IMR-90 (cell line): ENCODE measurements around the gene PGBD5. TPM values are rescaled to one million over a fixed set of nuclear protein-coding genes. Genes with fewer than 3 reads are reported as not detected.

Source experiments
- ATAC-seq: fragments of 200-7000 bp; cut with Tn5 transposase; 2 replicates; pipeline ENCODE4 v1.9.1; 2020; ENCODE audit warnings: low read depth, mild to moderate bottlenecking, moderate library complexity
- BruUV-seq: library from RNA; stranded (reverse); fragments of 400-500 nt; replicated peaks from 2 replicates; lab custom pipeline; 2021; lab: Mats Ljungman, UMichigan
- CTCF ChIA-PET: fragments of 300-600 bp; formaldehyde crosslinking; extraction: SDS; loops from one replicate; lab custom pipeline; 2021; ENCODE audit warnings: antibody characterized with exemption; lab: Yijun Ruan, JAX
- POLR2A ChIA-PET: fragments of 300-600 bp; sonication (Branson Sonifier 250); formaldehyde crosslinking; loops from one replicate; lab custom pipeline; 2022; ENCODE audit warnings: antibody characterized with exemption; ENCODE audit not compliant: unreplicated experiment; lab: Charles Lee
- DNase-seq: peaks from one replicate; pipeline ENCODE4 v3.0.0; 2013
- H2AFZ ChIP-seq: replicated peaks from 2 replicates; pipeline ENCODE3; 2013; ENCODE audit warnings: low read length, mild to moderate bottlenecking; ENCODE audit not compliant: poor library complexity
- H2AK5ac ChIP-seq: 2 replicates; pipeline ENCODE4 v1.6.1; 2013; ENCODE audit warnings: low read depth, low read length, inconsistent platforms
- H2AK9ac ChIP-seq: replicated peaks from 2 replicates; pipeline ENCODE3; 2013; ENCODE audit warnings: mild to moderate bottlenecking, low read depth, low read length, moderate library complexity; ENCODE audit not compliant: poor library complexity
- H2BK120ac ChIP-seq: 2 replicates; pipeline ENCODE4 v1.6.1; 2013; ENCODE audit warnings: low read depth, low read length, inconsistent platforms
- H2BK15ac ChIP-seq: 3 replicates; pipeline ENCODE4 v1.6.1; 2013; ENCODE audit warnings: low read depth, low read length, inconsistent platforms
- H2BK20ac ChIP-seq: 2 replicates; pipeline ENCODE4 v1.6.1; 2013; ENCODE audit warnings: low read depth, mild to moderate bottlenecking, inconsistent platforms, low read length, moderate library complexity
- H2BK5ac ChIP-seq: 2 replicates; pipeline ENCODE4 v1.6.1; 2013; ENCODE audit warnings: mild to moderate bottlenecking, low read depth, low read length, inconsistent platforms; ENCODE audit not compliant: poor library complexity, severe bottlenecking
- H3K14ac ChIP-seq: replicated peaks from 2 replicates; pipeline ENCODE4 v1.6.1; 2013; ENCODE audit warnings: low read depth, low read length, inconsistent platforms
- H3K18ac ChIP-seq: 2 replicates; pipeline ENCODE4 v1.6.1; 2013; ENCODE audit warnings: low read depth, low read length, control low read depth
- H3K23ac ChIP-seq: 2 replicates; pipeline ENCODE4 v1.6.1; 2013; ENCODE audit warnings: low read depth, low read length, inconsistent platforms
- H3K27ac ChIP-seq: 2 replicates; pipeline ENCODE4 v1.5.1; 2013; ENCODE audit warnings: mild to moderate bottlenecking, control low read depth, low read length; ENCODE audit not compliant: insufficient read depth
- H3K27me3 ChIP-seq: 2 replicates; pipeline ENCODE4 v1.6.1; 2013; ENCODE audit warnings: low read length; ENCODE audit not compliant: control insufficient read depth, insufficient read depth
- H3K36me3 ChIP-seq: 2 replicates; pipeline ENCODE4 v1.6.1; 2013; ENCODE audit warnings: low read length, mixed read lengths; ENCODE audit not compliant: control insufficient read depth, insufficient read depth
- H3K4ac ChIP-seq: 2 replicates; pipeline ENCODE4 v1.6.1; 2013; ENCODE audit warnings: low read depth, low read length, inconsistent platforms
- H3K4me1 ChIP-seq: 2 replicates; pipeline ENCODE4 v1.6.1; 2013; ENCODE audit warnings: low read length, mixed read lengths; ENCODE audit not compliant: control insufficient read depth, insufficient read depth
- H3K4me2 ChIP-seq: 2 replicates; pipeline ENCODE4 v1.6.1; 2013; ENCODE audit warnings: low read depth, mild to moderate bottlenecking, control low read depth, low read length, moderate library complexity
- H3K4me3 ChIP-seq: 2 replicates; pipeline ENCODE4 v1.5.1; 2013; ENCODE audit warnings: low read depth, mild to moderate bottlenecking, control low read depth, low read length, moderate library complexity; ENCODE audit not compliant: insufficient read depth
- H3K56ac ChIP-seq: 2 replicates; pipeline ENCODE4 v1.6.1; 2013; ENCODE audit warnings: low read length, inconsistent platforms; ENCODE audit not compliant: insufficient read depth; ENCODE audit errors: extremely low read depth
- H3K79me1 ChIP-seq, 2 experiments: 2 replicates each; pipeline ENCODE4 v1.6.1; 2013; ENCODE audit warnings: low read length in 2 of 2, inconsistent platforms in 1 of 2, low read depth in 1 of 2
- H3K9ac ChIP-seq: 2 replicates; pipeline ENCODE4 v1.6.1; 2013; ENCODE audit warnings: low read depth, low read length, control low read depth
- H3K9me1 ChIP-seq: 2 replicates; pipeline ENCODE4 v1.6.1; 2013; ENCODE audit warnings: low read length, inconsistent platforms; ENCODE audit not compliant: insufficient read depth
- H3K9me3 ChIP-seq: 2 replicates; pipeline ENCODE4 v1.6.1; 2013; ENCODE audit warnings: low read length; ENCODE audit not compliant: control insufficient read depth, insufficient read depth
- H4K20me1 ChIP-seq: 2 replicates; pipeline ENCODE4 v1.6.1; 2013; ENCODE audit warnings: low read length, inconsistent platforms; ENCODE audit not compliant: insufficient read depth
- H4K5ac ChIP-seq: 2 replicates; pipeline ENCODE4 v1.6.1; 2013; ENCODE audit warnings: mild to moderate bottlenecking, low read depth, low read length, control low read depth
- H4K8ac ChIP-seq, 2 experiments: 2 replicates each; pipeline ENCODE4 v1.6.1; 2013; ENCODE audit warnings: low read depth in 2 of 2, low read length in 2 of 2, control low read depth in 1 of 2, inconsistent platforms in 1 of 2
- H4K91ac ChIP-seq: 2 replicates; pipeline ENCODE4 v1.6.1; 2013; ENCODE audit warnings: low read depth, low read length, inconsistent platforms; ENCODE audit not compliant: insufficient read depth
- CEBPB ChIP-seq: IDR thresholded peaks from 2 replicates; pipeline ENCODE4 v1.6.1; 2012; ENCODE audit warnings: low read depth, low read length, improper control_type of control experiment
- CHD1 ChIP-seq: IDR thresholded peaks from 2 replicates; pipeline ENCODE4 v1.6.1; 2012; ENCODE audit warnings: low read depth, low read length, improper control_type of control experiment
- FOS ChIP-seq: fragments of 150-350 bp; IDR thresholded peaks from 2 replicates; pipeline ENCODE4 v1.6.1; 2016; ENCODE audit warnings: low read depth, low read length
- MAZ ChIP-seq: IDR thresholded peaks from 2 replicates; pipeline ENCODE4 v1.6.1; 2012; ENCODE audit warnings: low read depth, mild to moderate bottlenecking, low read length, improper control_type of control experiment, moderate library complexity, borderline replicate concordance
- NFE2L2 ChIP-seq: fragments of 150-350 bp; IDR thresholded peaks from 2 replicates; pipeline ENCODE4 v1.6.1; 2016; ENCODE audit warnings: low read depth, mild to moderate bottlenecking, low read length
- RAD21 ChIP-seq: IDR thresholded peaks from 2 replicates; pipeline ENCODE4 v1.6.1; 2012; ENCODE audit warnings: low read length, improper control_type of control experiment
- RCOR1 ChIP-seq: IDR thresholded peaks from 2 replicates; pipeline ENCODE4 v1.6.1; 2012; ENCODE audit warnings: mild to moderate bottlenecking, low read length, improper control_type of control experiment; ENCODE audit not compliant: insufficient replicate concordance
- RFX5 ChIP-seq: IDR thresholded peaks from 2 replicates; pipeline ENCODE4 v1.8.0; 2012; ENCODE audit warnings: low read depth, mild to moderate bottlenecking, low read length, moderate library complexity
- WGBS, 2 experiments: methylation state at CpG; one replicate each; pipeline versions ENCODE4 v1.1.5 to v1.1.7; 2013; ENCODE audit warnings: missing lambda C conversion rate in 2 of 2; ENCODE audit not compliant: insufficient read length in 1 of 2; ENCODE audit errors: extremely low coverage in 2 of 2; 5-methylcytosine and 5-hydroxymethylcytosine counted together
- dilution Hi-C: fragments of 300-500 bp; cut with HindIII; formaldehyde crosslinking; loops from one replicate; pipeline ENCODE4 v1.14.3; 2018; ENCODE audit warnings: low sequenced_read_pairs; ENCODE audit not compliant: unreplicated experiment
- in situ Hi-C: fragments of 300-500 bp; cut with MboI; formaldehyde crosslinking; loops from 3 replicates; pipeline ENCODE4 v1.14.3; 2019; ENCODE audit warnings: low sequenced_read_pairs, inconsistent platforms, mixed read lengths
- intact Hi-C: fragments of 100-400 bp; cut with micrococcal nuclease; formaldehyde crosslinking; loops from 2 replicates; pipeline ENCODE4 v1.10.0; 2022
- polyA plus RNA-seq, 3 experiments: library from polyadenylated mRNA; depleted of rRNA; stranded (reverse); fragments of >200 nt; gene quantifications; 2 replicates each; pipeline ENCODE4 v1.2.3, GENCODE V29; 2012; ENCODE audit warnings: low replicate concordance in 1 of 3
- total RNA-seq: library from RNA; depleted of rRNA; stranded (reverse); fragments of >200 nt; gene quantifications from 2 replicates; pipeline ENCODE4 v1.2.3, GENCODE V29; 2012
- TF ChIP-seq, protein P1 (sequence below): fragments of 150-350 bp; IDR thresholded peaks from 2 replicates; pipeline ENCODE4 v1.6.1; 2017; ENCODE audit warnings: mild to moderate bottlenecking, antibody characterized with exemption, low read length, low read depth
- TF ChIP-seq, protein P2 (sequence below): fragments of 150-350 bp; IDR thresholded peaks from 2 replicates; pipeline ENCODE4 v1.6.1; 2016; ENCODE audit warnings: low read depth, mild to moderate bottlenecking, low read length, moderate library complexity, borderline replicate concordance
- TF ChIP-seq, protein P3 (sequence below): conservative IDR thresholded peaks from 2 replicates; pipeline ENCODE4 v1.5.1; 2012; ENCODE audit warnings: mild to moderate bottlenecking, low read depth, low read length, improper control_type of control experiment

PGBD5 gene
- total and polyA plus RNA-seq, 2 of the 4 experiments (the other 2 are of a cell fraction): 0.18 to 0.36 TPM

DNA sequence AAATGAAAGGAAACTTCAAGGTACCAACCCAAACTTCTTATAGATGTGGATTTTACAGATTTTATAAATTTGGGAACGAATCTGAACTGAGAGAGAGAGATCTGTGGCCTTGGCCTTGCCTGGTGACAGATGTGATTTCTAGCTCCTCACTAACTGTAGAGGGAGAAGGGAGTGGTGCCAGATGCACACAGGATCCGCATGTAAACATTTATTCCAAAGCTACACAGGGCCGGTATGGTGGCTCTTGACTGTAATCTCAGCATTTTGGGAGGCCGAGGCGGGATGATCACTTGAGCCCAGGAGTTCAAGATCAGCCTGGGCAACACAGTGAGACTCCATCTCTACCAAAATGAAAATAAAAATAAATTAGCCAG lies 77.1 kb downstream of the PGBD5 start:
- H3K27me3 ChIP-seq: no peaks in the 10 kb centered on the region
- H4K5ac ChIP-seq: no peak overlapping the region
- ChIA-PET CTCF (interaction anchor here (0.7 kb wide), 1 partner anchor 553 kb away, joined by 3 read pairs; no protein-coding TSS in a partner anchor), POLR2A (no interaction called here)
- dilution Hi-C loops (no loop called here), in situ Hi-C loops (no loop called here), intact Hi-C loops (no loop called here)
- H2BK5ac ChIP-seq: no peak overlapping the region
- TF ChIP-seq, protein P1, sequence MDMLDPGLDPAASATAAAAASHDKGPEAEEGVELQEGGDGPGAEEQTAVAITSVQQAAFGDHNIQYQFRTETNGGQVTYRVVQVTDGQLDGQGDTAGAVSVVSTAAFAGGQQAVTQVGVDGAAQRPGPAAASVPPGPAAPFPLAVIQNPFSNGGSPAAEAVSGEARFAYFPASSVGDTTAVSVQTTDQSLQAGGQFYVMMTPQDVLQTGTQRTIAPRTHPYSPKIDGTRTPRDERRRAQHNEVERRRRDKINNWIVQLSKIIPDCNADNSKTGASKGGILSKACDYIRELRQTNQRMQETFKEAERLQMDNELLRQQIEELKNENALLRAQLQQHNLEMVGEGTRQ: no peak
- no peak for TF ChIP-seq RFX5
- no peak for TF ChIP-seq CHD1
- TF ChIP-seq RAD21: no peak
- TF ChIP-seq RCOR1: no peak
- no peak for TF ChIP-seq FOS
- TF ChIP-seq CEBPB: no peak
- TF ChIP-seq, protein P2, sequence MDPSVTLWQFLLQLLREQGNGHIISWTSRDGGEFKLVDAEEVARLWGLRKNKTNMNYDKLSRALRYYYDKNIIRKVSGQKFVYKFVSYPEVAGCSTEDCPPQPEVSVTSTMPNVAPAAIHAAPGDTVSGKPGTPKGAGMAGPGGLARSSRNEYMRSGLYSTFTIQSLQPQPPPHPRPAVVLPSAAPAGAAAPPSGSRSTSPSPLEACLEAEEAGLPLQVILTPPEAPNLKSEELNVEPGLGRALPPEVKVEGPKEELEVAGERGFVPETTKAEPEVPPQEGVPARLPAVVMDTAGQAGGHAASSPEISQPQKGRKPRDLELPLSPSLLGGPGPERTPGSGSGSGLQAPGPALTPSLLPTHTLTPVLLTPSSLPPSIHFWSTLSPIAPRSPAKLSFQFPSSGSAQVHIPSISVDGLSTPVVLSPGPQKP: no peak
- TF ChIP-seq, protein P3, sequence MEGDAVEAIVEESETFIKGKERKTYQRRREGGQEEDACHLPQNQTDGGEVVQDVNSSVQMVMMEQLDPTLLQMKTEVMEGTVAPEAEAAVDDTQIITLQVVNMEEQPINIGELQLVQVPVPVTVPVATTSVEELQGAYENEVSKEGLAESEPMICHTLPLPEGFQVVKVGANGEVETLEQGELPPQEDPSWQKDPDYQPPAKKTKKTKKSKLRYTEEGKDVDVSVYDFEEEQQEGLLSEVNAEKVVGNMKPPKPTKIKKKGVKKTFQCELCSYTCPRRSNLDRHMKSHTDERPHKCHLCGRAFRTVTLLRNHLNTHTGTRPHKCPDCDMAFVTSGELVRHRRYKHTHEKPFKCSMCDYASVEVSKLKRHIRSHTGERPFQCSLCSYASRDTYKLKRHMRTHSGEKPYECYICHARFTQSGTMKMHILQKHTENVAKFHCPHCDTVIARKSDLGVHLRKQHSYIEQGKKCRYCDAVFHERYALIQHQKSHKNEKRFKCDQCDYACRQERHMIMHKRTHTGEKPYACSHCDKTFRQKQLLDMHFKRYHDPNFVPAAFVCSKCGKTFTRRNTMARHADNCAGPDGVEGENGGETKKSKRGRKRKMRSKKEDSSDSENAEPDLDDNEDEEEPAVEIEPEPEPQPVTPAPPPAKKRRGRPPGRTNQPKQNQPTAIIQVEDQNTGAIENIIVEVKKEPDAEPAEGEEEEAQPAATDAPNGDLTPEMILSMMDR: no peak
- no peak for TF ChIP-seq NFE2L2
- no peak for TF ChIP-seq MAZ
- H2BK20ac ChIP-seq: no peak overlapping the region
- peaks cover 2% of the 10 kb centered on the region; the same call in 1 of the 2 replicates for H3K9me3 ChIP-seq
- H3K9me1 ChIP-seq: no peaks in the 10 kb centered on the region
- no peak overlapping the region for H4K91ac ChIP-seq
- no peak overlapping the region for H3K4me2 ChIP-seq
- H2AK9ac ChIP-seq: no peak overlapping the region
- no TSS peak for BruUV-seq
- H3K14ac ChIP-seq: no peak overlapping the region
- no peak overlapping the region for H4K8ac ChIP-seq
- H3K27ac ChIP-seq: no peak overlapping the region
- no peak overlapping the region for H3K9ac ChIP-seq
- WGBS, 2 experiments: no CpG with 5 or more reads among the region's 5 CpGs
- H2BK15ac ChIP-seq: no peak overlapping the region
- no peak overlapping the region for H3K23ac ChIP-seq
- H3K36me3 ChIP-seq: no peaks in the 10 kb centered on the region
- no peaks in the 10 kb centered on the region for H4K20me1 ChIP-seq
- no peak overlapping the region for H2AK5ac ChIP-seq
- DNase-seq (no peak), ATAC-seq (0 out of 2 replicates have a peak, but pooled peaks have one; percentile 24)
- H3K56ac ChIP-seq: no peak overlapping the region
- no peak overlapping the region for H3K4ac ChIP-seq
- no peaks in the 10 kb centered on the region; the same call in 1 of the 2 replicates for H3K4me1 ChIP-seq
- no peaks in the 10 kb centered on the region for H3K79me1 ChIP-seq
- no peak overlapping the region for H3K4me3 ChIP-seq
- H3K18ac ChIP-seq: no peak overlapping the region
- H2BK120ac ChIP-seq: no peak overlapping the region
- H2AFZ ChIP-seq: no peak overlapping the region
